ENCODE measurements around the gene ECM1. TPM values are rescaled to one million over a fixed set of nuclear protein-coding genes. Genes with fewer than 3 reads are reported as not detected.

ECM1 gene
- total RNA-seq, 1 donor from 2014 or later: 16.9 TPM

Small RNA genes within 50 kb of the gene (microRNA-seq; reads per million reads assigned to microRNA genes)
- gene MIR4257 (ENCODE audit: borderline number of aligned reads) (not detected), gene MIR6878 (ENCODE audit: borderline number of aligned reads) (not detected)

Other genes with a start within 250 kb of the ECM1 start
- gene APH1A, start 239.1 kb upstream of the ECM1 start, total RNA-seq: 129 TPM
- gene C1orf54, start 235.3 kb upstream of the ECM1 start, total RNA-seq: 12.2 TPM
- gene CIART, start 225.6 kb upstream of the ECM1 start, total RNA-seq: 6.2 TPM
- gene MRPS21, start 214.2 kb upstream of the ECM1 start, total RNA-seq: 45.9 TPM
- 54.1 TPM for gene PRPF3, start 186.6 kb upstream of the ECM1 start, total RNA-seq
- 32.0 TPM for gene RPRD2, start 144.0 kb upstream of the ECM1 start, total RNA-seq
- 23.7 TPM for gene TARS2, start 20.7 kb upstream of the ECM1 start, total RNA-seq
- gene FALEC, start 7.6 kb downstream of the ECM1 start, total RNA-seq: not detected
- gene ADAMTSL4, start 41.3 kb downstream of the ECM1 start, total RNA-seq: 164 TPM
- 387 TPM for gene MCL1, start 71.5 kb downstream of the ECM1 start, total RNA-seq
- 172 TPM for gene ENSA, start 121.5 kb downstream of the ECM1 start, total RNA-seq
- 32.5 TPM for gene GOLPH3L, start 189.0 kb downstream of the ECM1 start, total RNA-seq
- gene HORMAD1, start 212.8 kb downstream of the ECM1 start, total RNA-seq: 2.7 TPM

Measured in lower lobe of right lung (tissue), 1 donor.